H9 (cell line): ENCODE results near the gene FCGR3A. TPM values are rescaled to one million over a fixed set of nuclear protein-coding genes. Genes with fewer than 3 reads are reported as not detected.
"Not testable (repeated sequence)": the region's sequence is repeated elsewhere in the genome, so short reads cannot be mapped to it uniquely, and the experiment has no call there.

ENCODE experiments used
- DNase-seq: peaks from one replicate; pipeline ENCODE4 v3.0.0-alpha.2; 2017
- H2AFZ ChIP-seq: one replicate; pipeline ENCODE4 v1.6.1; 2013; ENCODE audit warnings: mild to moderate bottlenecking, low read length, control low read depth, moderate library complexity
- H2AK5ac ChIP-seq: 2 replicates; pipeline ENCODE4 v1.6.1; 2013; ENCODE audit warnings: low read length, control low read depth, mixed read lengths; ENCODE audit not compliant: insufficient read length
- H2BK120ac ChIP-seq: one replicate; pipeline ENCODE4 v1.6.1; 2013; ENCODE audit warnings: low read depth, mild to moderate bottlenecking, low read length, control low read depth, inconsistent platforms; ENCODE audit not compliant: poor library complexity, severe bottlenecking
- H2BK12ac ChIP-seq: 2 replicates; pipeline ENCODE4 v1.6.1; 2013; ENCODE audit warnings: low read length, control low read depth, mixed read lengths, low read depth; ENCODE audit not compliant: insufficient read length
- H2BK15ac ChIP-seq: 2 replicates; pipeline ENCODE4 v1.6.1; 2013; ENCODE audit warnings: low read depth, low read length, control low read depth
- H2BK20ac ChIP-seq: one replicate; pipeline ENCODE4 v1.6.1; 2013; ENCODE audit warnings: low read depth, mild to moderate bottlenecking, low read length, control low read depth, inconsistent platforms; ENCODE audit not compliant: poor library complexity, severe bottlenecking
- H2BK5ac ChIP-seq: 2 replicates; pipeline ENCODE4 v1.6.1; 2013; ENCODE audit warnings: low read length, control low read depth, mixed read lengths; ENCODE audit not compliant: insufficient read length
- H3K14ac ChIP-seq: 2 replicates; pipeline ENCODE4 v1.6.1; 2013; ENCODE audit warnings: low read length, control low read depth; ENCODE audit not compliant: insufficient read depth
- H3K18ac ChIP-seq: 2 replicates; pipeline ENCODE4 v1.6.1; 2013; ENCODE audit warnings: low read depth, mild to moderate bottlenecking, mixed read lengths, low read length, control low read depth; ENCODE audit not compliant: insufficient read length
- H3K23ac ChIP-seq: 2 replicates; pipeline ENCODE4 v1.6.1; 2013; ENCODE audit warnings: low read length, control low read depth, mixed read lengths, low read depth; ENCODE audit not compliant: insufficient read length
- H3K23me2 ChIP-seq: 2 replicates; pipeline ENCODE4 v1.6.1; 2013; ENCODE audit warnings: low read depth, mild to moderate bottlenecking, mixed read lengths, low read length, control low read depth; ENCODE audit not compliant: insufficient read length, poor library complexity, severe bottlenecking
- H3K27ac ChIP-seq: 2 replicates; pipeline ENCODE4 v1.5.1; 2013; ENCODE audit warnings: low read length, control low read depth, mixed read lengths, low read depth; ENCODE audit not compliant: insufficient read length
- H3K27me3 ChIP-seq: 2 replicates; pipeline ENCODE4 v1.6.1; 2013; ENCODE audit warnings: low read length, control low read depth, inconsistent platforms; ENCODE audit not compliant: insufficient read depth
- H3K4ac ChIP-seq: 2 replicates; pipeline ENCODE4 v1.6.1; 2013; ENCODE audit warnings: low read depth, mild to moderate bottlenecking, control low read depth, inconsistent platforms, low read length, moderate library complexity
- H3K4me1 ChIP-seq: 2 replicates; pipeline ENCODE4 v1.6.1; 2013; ENCODE audit warnings: low read length, control low read depth, inconsistent platforms; ENCODE audit not compliant: insufficient read depth
- H3K4me2 ChIP-seq: 2 replicates; pipeline ENCODE4 v1.6.1; 2013; ENCODE audit warnings: low read length, control low read depth, mixed read lengths; ENCODE audit not compliant: insufficient read length, insufficient read depth
- H3K56ac ChIP-seq: 2 replicates; pipeline ENCODE4 v1.6.1; 2013; ENCODE audit warnings: low read depth, mild to moderate bottlenecking, mixed read lengths, low read length, control low read depth; ENCODE audit not compliant: insufficient read length
- H3K79me1 ChIP-seq: 2 replicates; pipeline ENCODE4 v1.6.1; 2013; ENCODE audit warnings: low read depth, mild to moderate bottlenecking, moderate library complexity, low read length, control low read depth, inconsistent platforms; ENCODE audit not compliant: insufficient read depth, poor library complexity, severe bottlenecking
- H3K79me2 ChIP-seq: 2 replicates; pipeline ENCODE4 v1.6.1; 2013; ENCODE audit warnings: low read length, control low read depth, inconsistent platforms; ENCODE audit not compliant: insufficient read depth
- H3K9ac ChIP-seq: 2 replicates; pipeline ENCODE4 v1.6.1; 2013; ENCODE audit warnings: low read length, control low read depth, mixed read lengths; ENCODE audit not compliant: insufficient read length; ENCODE audit errors: extremely low read depth
- H3K9me3 ChIP-seq: one replicate; pipeline ENCODE4 v1.6.1; 2013; ENCODE audit warnings: low read depth, low read length, inconsistent platforms; ENCODE audit not compliant: control insufficient read depth
- H3T11ph ChIP-seq: one replicate; pipeline ENCODE4 v1.6.1; 2013; ENCODE audit warnings: mild to moderate bottlenecking, low read length, control low read depth, inconsistent platforms
- H4K20me1 ChIP-seq: one replicate; pipeline ENCODE4 v1.6.1; 2013; ENCODE audit not compliant: control insufficient read depth, insufficient read length, insufficient read depth
- H4K5ac ChIP-seq: 2 replicates; pipeline ENCODE4 v1.6.1; 2013; ENCODE audit warnings: low read depth, mild to moderate bottlenecking, mixed read lengths, low read length, control low read depth; ENCODE audit not compliant: insufficient read length
- H4K8ac ChIP-seq: replicated peaks from 2 replicates; pipeline ENCODE4 v1.6.1; 2013; ENCODE audit warnings: low read length, control low read depth, mixed read lengths, low read depth; ENCODE audit not compliant: insufficient read length
- H4K91ac ChIP-seq: 2 replicates; pipeline ENCODE4 v1.6.1; 2013; ENCODE audit warnings: low read depth, mild to moderate bottlenecking, moderate library complexity, mixed read lengths, low read length, control low read depth; ENCODE audit not compliant: insufficient read length
- H3K27ac Mint-ChIP-seq, 3 experiments: 2 replicates in 2 of 3; 3 replicates in 1 of 3; pipeline ENCODE4 v1.8.0; 2020 to 2021; ENCODE audit warnings: mixed read lengths in 3 of 3, mild to moderate bottlenecking in 1 of 3, moderate library complexity in 1 of 3
- H3K27me3 Mint-ChIP-seq: 2 replicates; pipeline ENCODE4 v1.8.0; 2021; ENCODE audit warnings: low read depth, mild to moderate bottlenecking, moderate library complexity, mixed read lengths
- H3K36me3 Mint-ChIP-seq, 3 experiments: 2 replicates in 2 of 3; 3 replicates in 1 of 3; pipeline ENCODE4 v1.8.0; 2020 to 2021; ENCODE audit warnings: low read depth in 3 of 3, mixed read lengths in 3 of 3; ENCODE audit not compliant: insufficient read depth in 1 of 3
- H3K4me1 Mint-ChIP-seq, 2 experiments: 2 replicates each; pipeline ENCODE4 v1.8.0; 2020; ENCODE audit warnings: mixed read lengths in 2 of 2
- H3K4me3 Mint-ChIP-seq, 2 experiments: 2 replicates in 1 of 2; 3 replicates in 1 of 2; pipeline ENCODE4 v1.8.0; 2020 to 2021; ENCODE audit warnings: mild to moderate bottlenecking in 2 of 2, mixed read lengths in 2 of 2, moderate library complexity in 1 of 2
- H3K9me3 Mint-ChIP-seq, 2 experiments: 2 replicates in 1 of 2; 3 replicates in 1 of 2; pipeline ENCODE4 v1.8.0; 2020; ENCODE audit warnings: mild to moderate bottlenecking in 2 of 2, mixed read lengths in 2 of 2, moderate library complexity in 1 of 2
- WGBS: extraction: QIAGEN DNeasy Blood & Tissue Kit; methylation state at CpG from one replicate; pipeline ENCODE4 v1.1.7; 2013; ENCODE audit warnings: missing lambda C conversion rate, low lambda C conversion rate, mixed read lengths; ENCODE audit not compliant: insufficient read length; ENCODE audit errors: extremely low coverage; 5-methylcytosine and 5-hydroxymethylcytosine counted together
- total RNA-seq: library from RNA; stranded (reverse); gene quantifications from 2 replicates; pipeline ENCODE4 v1.2.1, GENCODE V29; 2021

Gene FCGR3A
- total RNA-seq, 1 experiment from 2014 or later: not detected

DNA sequence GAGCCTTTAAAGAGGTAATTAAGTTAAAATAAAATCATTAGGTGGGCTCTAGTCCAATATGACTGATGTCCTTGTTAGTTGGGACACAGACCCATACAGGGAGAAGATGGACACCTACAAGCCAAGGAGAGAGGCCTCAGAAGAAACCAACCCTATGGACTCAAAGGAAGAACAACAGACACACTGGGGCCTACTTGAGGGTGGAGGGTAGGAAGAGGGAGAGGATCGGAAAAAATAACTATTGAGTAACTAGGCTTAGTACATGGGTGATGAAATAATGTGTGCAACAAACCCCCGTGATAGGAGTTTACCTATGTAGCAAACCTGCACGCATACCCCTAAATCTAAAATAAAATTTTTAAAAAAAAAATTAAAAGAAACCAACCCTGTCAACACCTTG is 4.7 kb upstream of the FCGR3A start:
- not testable (repeated sequence) for H3K79me2 ChIP-seq, H3K27me3 Mint-ChIP-seq, H2BK120ac ChIP-seq, H3K56ac ChIP-seq, H3T11ph ChIP-seq, H2BK20ac ChIP-seq, H3K27me3 ChIP-seq, H2BK5ac ChIP-seq, H3K4me1 Mint-ChIP-seq, H2AFZ ChIP-seq, H3K4me1 ChIP-seq, DNase-seq, H2AK5ac ChIP-seq, H2BK15ac ChIP-seq, H3K36me3 Mint-ChIP-seq, H3K14ac ChIP-seq, H3K27ac ChIP-seq, H3K18ac ChIP-seq, H3K23ac ChIP-seq, H4K20me1 ChIP-seq, H4K8ac ChIP-seq, H3K9me3 ChIP-seq, H3K9me3 Mint-ChIP-seq, H3K4ac ChIP-seq, H3K79me1 ChIP-seq, H3K27ac Mint-ChIP-seq, H4K5ac ChIP-seq, H3K4me2 ChIP-seq, H2BK12ac ChIP-seq, H4K91ac ChIP-seq, H3K4me3 Mint-ChIP-seq, H3K23me2 ChIP-seq, H3K9ac ChIP-seq
- WGBS: no CpG with 5 or more reads among the region's 3 CpGs

GRCh38 chr1:161553631-161554030 is 4.0 kb upstream of the FCGR3A start:
- DNase-seq, H3T11ph ChIP-seq, H2AK5ac ChIP-seq, H3K27me3 Mint-ChIP-seq, H4K8ac ChIP-seq, H2BK20ac ChIP-seq, H3K14ac ChIP-seq, H3K27ac Mint-ChIP-seq, H3K9me3 ChIP-seq, H3K27ac ChIP-seq, H3K4me2 ChIP-seq, H3K4me3 Mint-ChIP-seq, H3K4ac ChIP-seq, H3K23me2 ChIP-seq, H2BK5ac ChIP-seq, H3K9me3 Mint-ChIP-seq, H3K4me1 ChIP-seq, H4K91ac ChIP-seq, H2BK12ac ChIP-seq, H2BK15ac ChIP-seq, H3K4me1 Mint-ChIP-seq, H3K23ac ChIP-seq, H3K9ac ChIP-seq, H2BK120ac ChIP-seq, H3K79me2 ChIP-seq, H2AFZ ChIP-seq, H3K18ac ChIP-seq, H3K27me3 ChIP-seq, H3K36me3 Mint-ChIP-seq, H3K79me1 ChIP-seq, H4K5ac ChIP-seq, H4K20me1 ChIP-seq, H3K56ac ChIP-seq: not testable (repeated sequence)
- no CpG with 5 or more reads among the region's 2 CpGs for WGBS
